ENCODE results near the gene FAM20B.

The FAM20B gene

GRCh38 chr1:179094818-179095217, 69.1 kb downstream of the FAM20B start:
- H3K4me2 ChIP-seq (ENCODE audit: low read depth, low read length): no peak overlapping the region
- H3K79me2 ChIP-seq (ENCODE audit: low read length): peaks cover 54% of the 10 kb centered on the region
- TF ChIP-seq EZH2 (optimal IDR thresholded peaks at IDR 0.05; ENCODE audit: low read depth, low read length): no peak
- TF ChIP-seq CTCF (IDR thresholded peaks at IDR 0.05; ENCODE audit: low read length): no peak
- TF ChIP-seq EZH2phosphoT487 (IDR thresholded peaks at IDR 0.05; ENCODE audit: low read length): no peak
- no peaks in the 10 kb centered on the region; the same call in 1 of the 2 replicates for H3K4me1 ChIP-seq (ENCODE audit: low read length)
- H3K9ac ChIP-seq (ENCODE audit: low read length): no peak overlapping the region
- H3K9me3 ChIP-seq (replicated peaks; ENCODE audit: insufficient read depth, low read length): no peaks in the 10 kb centered on the region
- no peak for DNase-seq
- H2AFZ ChIP-seq (ENCODE audit: low read length): no peak overlapping the region
- H3F3A ChIP-seq (ENCODE audit: insufficient read depth, low read length): peaks cover 22% of the 10 kb centered on the region
- H3K9me2 ChIP-seq (replicated peaks; ENCODE audit: insufficient read depth, low read length): no peaks in the 10 kb centered on the region
- H3K27ac ChIP-seq (ENCODE audit: low read length): no peak overlapping the region
- peaks cover 11% of the 10 kb centered on the region; the same call in 1 of the 2 replicates for H4K20me1 ChIP-seq (ENCODE audit: insufficient read depth, low read length)
- H3K27me3 ChIP-seq (replicated peaks; ENCODE audit: insufficient read depth, low read length): no peaks in the 10 kb centered on the region
- H3K36me3 ChIP-seq (replicated peaks; ENCODE audit: insufficient read depth, low read length): peaks cover 41% of the 10 kb centered on the region
- H3K4me3 ChIP-seq (ENCODE audit: low read length): no peak overlapping the region

GRCh38 chr1:179095377-179095776, 69.7 kb downstream of the FAM20B start:
- Histone ChIP-seq H3K4me2 (ENCODE audit: low read depth, low read length) (no peak overlapping the region), H3K4me3 (ENCODE audit: low read length) (no peak overlapping the region), H3K79me2 (ENCODE audit: low read length) (peaks cover 48% of the 10 kb centered on the region), H3K36me3 (replicated peaks; ENCODE audit: insufficient read depth, low read length) (peaks cover 40% of the 10 kb centered on the region), H2AFZ (ENCODE audit: low read length) (no peak overlapping the region), H3K9me2 (replicated peaks; ENCODE audit: insufficient read depth, low read length) (no peaks in the 10 kb centered on the region), H3K27ac (ENCODE audit: low read length) (no peak overlapping the region; the same call in 1 of the 2 replicates), H3K27me3 (replicated peaks; ENCODE audit: insufficient read depth, low read length) (no peaks in the 10 kb centered on the region), H3K4me1 (ENCODE audit: low read length) (no peaks in the 10 kb centered on the region; the same call in 1 of the 2 replicates), H3K9me3 (replicated peaks; ENCODE audit: insufficient read depth, low read length) (no peaks in the 10 kb centered on the region), H3K9ac (ENCODE audit: low read length) (no peak overlapping the region), H3F3A (ENCODE audit: insufficient read depth, low read length) (peaks cover 22% of the 10 kb centered on the region), H4K20me1 (ENCODE audit: insufficient read depth, low read length) (peaks cover 7% of the 10 kb centered on the region; the same call in 1 of the 2 replicates)
- TF ChIP-seq CTCF (IDR thresholded peaks at IDR 0.05; ENCODE audit: low read length) (no peak), EZH2phosphoT487 (IDR thresholded peaks at IDR 0.05; ENCODE audit: low read length) (no peak), EZH2 (optimal IDR thresholded peaks at IDR 0.05; ENCODE audit: low read depth, low read length) (no peak)
- no peak for DNase-seq

- Histone ChIP-seq H3K9ac (ENCODE audit: low read length) (no peak overlapping the region), H3K9me3 (replicated peaks; ENCODE audit: insufficient read depth, low read length) (no peaks in the 10 kb centered on the region), H2AFZ (ENCODE audit: low read length) (no peak overlapping the region), H3K4me2 (ENCODE audit: low read depth, low read length) (no peak overlapping the region), H3K79me2 (ENCODE audit: low read length) (peaks cover 43% of the 10 kb centered on the region), H4K20me1 (ENCODE audit: insufficient read depth, low read length) (peaks cover 5% of the 10 kb centered on the region; the same call in 1 of the 2 replicates), H3F3A (ENCODE audit: insufficient read depth, low read length) (peaks cover 22% of the 10 kb centered on the region), H3K4me3 (ENCODE audit: low read length) (no peak overlapping the region), H3K9me2 (replicated peaks; ENCODE audit: insufficient read depth, low read length) (no peaks in the 10 kb centered on the region), H3K36me3 (replicated peaks; ENCODE audit: insufficient read depth, low read length) (peaks cover 34% of the 10 kb centered on the region), H3K27me3 (replicated peaks; ENCODE audit: insufficient read depth, low read length) (no peaks in the 10 kb centered on the region), H3K4me1 (ENCODE audit: low read length) (no peaks in the 10 kb centered on the region; the same call in 1 of the 2 replicates), H3K27ac (ENCODE audit: low read length) (no peak overlapping the region)
- TF ChIP-seq EZH2 (optimal IDR thresholded peaks at IDR 0.05; ENCODE audit: low read depth, low read length) (no peak), CTCF (IDR thresholded peaks at IDR 0.05; ENCODE audit: low read length) (no peak), EZH2phosphoT487 (IDR thresholded peaks at IDR 0.05; ENCODE audit: low read length) (no peak)
- no peak for DNase-seq
Measured at GRCh38 chr1:179095924-179096323, 70.2 kb downstream of the FAM20B start.
